Endothelial cell of umbilical vein (primary cell): ENCODE results near the gene RUNDC1. TPM values are rescaled to one million over a fixed set of nuclear protein-coding genes. Genes with fewer than 3 reads are reported as not detected.

Experiments
- BruUV-seq: library from RNA; stranded (reverse); fragments of 400-500 nt; replicated peaks from 2 replicates; lab custom pipeline; 2021; lab: Mats Ljungman, UMichigan
- CTCF ChIA-PET: fragments of 300-600, 350-600 bp; sonication (Branson Sonifier 250); formaldehyde crosslinking; loops from one replicate; lab custom pipeline; 2021; ENCODE audit warnings: antibody characterized with exemption, inconsistent platforms; lab: Charles Lee
- POLR2A ChIA-PET: fragments of 300-600, 350-600 bp; sonication (Branson Sonifier 250); formaldehyde crosslinking; loops from one replicate; lab custom pipeline; 2021; ENCODE audit warnings: antibody characterized with exemption, inconsistent platforms; lab: Charles Lee
- DNase-seq: peaks from one replicate; pipeline ENCODE4 v3.0.0-alpha.2; 2011; ENCODE audit warnings: low read depth, low spot score
- FAIRE-seq: peaks from 2 replicates; lab custom pipeline; 2011; peaks lifted over from hg19 to GRCh38; lab: Jason Lieb, UNC
- H2AFZ ChIP-seq: 2 replicates; pipeline ENCODE4 v1.6.0; 2012; ENCODE audit warnings: low read depth, low read length, control low read depth, inconsistent platforms
- H3K27ac ChIP-seq: 2 replicates; pipeline ENCODE4 v1.5.1; 2011; ENCODE audit warnings: low read depth, mild to moderate bottlenecking, control low read depth, low read length, moderate library complexity; ENCODE audit not compliant: insufficient read depth
- H3K27me3 ChIP-seq, 2 experiments: 2 replicates each; pipeline versions ENCODE4 v1.6.0 to v1.6.1; 2011; ENCODE audit warnings: low read length in 2 of 2, mixed read lengths in 1 of 2; ENCODE audit not compliant: control insufficient read depth in 2 of 2, insufficient read depth in 2 of 2
- H3K36me3 ChIP-seq, 2 experiments: 2 replicates in 1 of 2; 3 replicates in 1 of 2; pipeline ENCODE4 v1.5.1; 2011; ENCODE audit warnings: low read length in 2 of 2, mild to moderate bottlenecking in 1 of 2, moderate library complexity in 1 of 2; ENCODE audit not compliant: control insufficient read depth in 2 of 2, insufficient read depth in 2 of 2; ENCODE audit errors: extremely low read depth in 1 of 2
- H3K4me1 ChIP-seq: 3 replicates; pipeline ENCODE4 v1.5.1; 2011; ENCODE audit warnings: mild to moderate bottlenecking, low read length; ENCODE audit not compliant: control insufficient read depth, insufficient read depth; ENCODE audit errors: extremely low read depth
- H3K4me2 ChIP-seq: 2 replicates; pipeline ENCODE4 v1.6.1; 2011; ENCODE audit warnings: low read length, control low read depth, mixed read lengths; ENCODE audit not compliant: insufficient read depth
- H3K4me3 ChIP-seq, 3 experiments: fragments of 200-600 bp in 1 of 3; sonication (generic), shearing (Covaris generic) in 1 of 3; replicated peaks in 1 of 3; 2 replicates each; pipeline ENCODE4 v1.5.1; 2011 to 2016; ENCODE audit warnings: control low read depth in 3 of 3, low read length in 3 of 3, mild to moderate bottlenecking in 2 of 3, inconsistent platforms in 1 of 3, low read depth in 1 of 3, moderate library complexity in 1 of 3; ENCODE audit not compliant: insufficient read depth in 1 of 3
- H3K79me2 ChIP-seq: 2 replicates; pipeline ENCODE4 v1.6.0; 2012; ENCODE audit warnings: low read length, inconsistent platforms; ENCODE audit not compliant: control insufficient read depth, insufficient read depth
- H3K9ac ChIP-seq: replicated peaks from 2 replicates; pipeline ENCODE3; 2011; ENCODE audit warnings: low read length, control low read depth; ENCODE audit not compliant: insufficient read depth; ENCODE audit errors: extremely low read depth
- H3K9me1 ChIP-seq: replicated peaks from 3 replicates; pipeline ENCODE4 v1.6.0; 2011; ENCODE audit warnings: mild to moderate bottlenecking, low read length; ENCODE audit not compliant: control insufficient read depth, insufficient read depth; ENCODE audit errors: extremely low read depth
- H3K9me3 ChIP-seq: replicated peaks from 2 replicates; pipeline ENCODE4 v1.5.1; 2012; ENCODE audit warnings: low read length, inconsistent platforms; ENCODE audit not compliant: control insufficient read depth, insufficient read depth
- H4K20me1 ChIP-seq: replicated peaks from 2 replicates; pipeline ENCODE3; 2011; ENCODE audit warnings: mild to moderate bottlenecking, low read length; ENCODE audit not compliant: control insufficient read depth, insufficient read depth; ENCODE audit errors: extremely low read depth
- CTCF ChIP-seq, 2 donors: IDR thresholded peaks; 1 replicate in 1 of 2; 2 replicates in 1 of 2; pipeline ENCODE4 v1.5.1; 2011; ENCODE audit warnings: low read length in 2 of 2, mild to moderate bottlenecking in 2 of 2, moderate library complexity in 2 of 2, control low read depth in 1 of 2, inconsistent platforms in 1 of 2, low read depth in 1 of 2; ENCODE audit not compliant: insufficient read depth in 1 of 2; ENCODE audit errors: extremely low read depth in 1 of 2
- EZH2 ChIP-seq: IDR thresholded peaks from 2 replicates; pipeline ENCODE4 v1.6.1; 2012; ENCODE audit warnings: borderline replicate concordance, low read depth, mild to moderate bottlenecking, moderate library complexity, low read length, inconsistent platforms; ENCODE audit not compliant: severe bottlenecking
- FOS ChIP-seq: IDR thresholded peaks from 2 replicates; pipeline ENCODE4 v1.6.1; 2011; ENCODE audit warnings: mild to moderate bottlenecking, low read length, moderate library complexity, borderline replicate concordance; ENCODE audit not compliant: insufficient read depth
- GATA2 ChIP-seq: IDR thresholded peaks from 2 replicates; pipeline ENCODE4 v1.7.0; 2011; ENCODE audit warnings: low read depth, mild to moderate bottlenecking, moderate library complexity, mixed read lengths, low read length; ENCODE audit not compliant: insufficient read length, insufficient read depth
- JUN ChIP-seq: IDR thresholded peaks from 2 replicates; pipeline ENCODE4 v1.6.1; 2011; ENCODE audit warnings: borderline replicate concordance, low read depth; ENCODE audit not compliant: insufficient read length, insufficient read depth
- MAX ChIP-seq: IDR thresholded peaks from 2 replicates; pipeline ENCODE4 v1.6.1; 2011; ENCODE audit not compliant: insufficient read depth, insufficient read length
- MYC ChIP-seq: IDR thresholded peaks from one replicate; pipeline ENCODE4 v1.6.1; 2011; ENCODE audit warnings: mild to moderate bottlenecking, low read depth, low read length
- POLR2A ChIP-seq: IDR thresholded peaks from 2 replicates; pipeline ENCODE4 v1.6.1; 2012; ENCODE audit warnings: low read depth, mild to moderate bottlenecking, control low read depth, low read length
- POLR2AphosphoS5 ChIP-seq: IDR thresholded peaks from 2 replicates; pipeline ENCODE4 v1.6.1; 2012; ENCODE audit warnings: low read depth, mild to moderate bottlenecking, control low read depth, low read length, moderate library complexity; ENCODE audit not compliant: insufficient read depth
- dilution Hi-C: fragments of 300-500 bp; cut with MboI; formaldehyde crosslinking; loops from one replicate; pipeline ENCODE4 v1.15.0; 2019; ENCODE audit warnings: low sequenced_read_pairs; ENCODE audit not compliant: extremely low pct_ligation_motif_present
- intact Hi-C: fragments of 100-400 bp; cut with micrococcal nuclease; formaldehyde crosslinking; loops from one replicate; pipeline ENCODE4 v1.10.0; 2022
- polyA plus RNA-seq, 4 experiments: library from polyadenylated mRNA; depleted of rRNA in 3 of 4; stranded (reverse) in 3 of 4; unstranded in 1 of 4; fragments of >200 nt; gene quantifications; 2 replicates each; pipeline versions ENCODE4 v1.2.1 to v1.2.3, GENCODE V29; 2011 to 2012; ENCODE audit warnings: missing spikeins in 1 of 4
- total RNA-seq: library from RNA; stranded (reverse); gene quantifications from 2 replicates; pipeline ENCODE4 v1.2.3, GENCODE V29; 2021

RUNDC1 gene
- total and polyA plus RNA-seq, 2 donors (not counting 3 experiments of a cell fraction or from before 2014, with no cell fraction given) = 9.2 to 12.0 TPM

- Histone ChIP-seq H3K79me2 (peaks cover 37% of the 10 kb centered on the region), H3K9me3 (no peaks in the 10 kb centered on the region), H3K9me1 (no peaks in the 10 kb centered on the region), H4K20me1 (no peaks in the 10 kb centered on the region), H3K9ac (peak overlapping the region; percentile 71), H2AFZ (peak overlapping the region; percentile 87), H3K4me3 (peak overlapping the region; percentile 78 to 97 (median 82)), H3K4me1 (peaks cover 31% of the 10 kb centered on the region), H3K4me2 (peak overlapping the region; percentile 44), H3K36me3 (peaks cover 0 to 14% of the 10 kb centered on the region in 2 experiments), H3K27ac (peak overlapping the region; percentile 60), H3K27me3 (no peaks in the 10 kb centered on the region)
- DNase-seq (peak; percentile 72), FAIRE-seq (peak; percentile 81)
- CTCF ChIA-PET = interaction anchor here (0.6 to 5.5 kb wide), 3 partner anchors 10 to 295 kb away, joined by 3 to 22 read pairs (median 3); partner anchors contain the start of gene IFI35
- peak; percentile 58 for TF ChIP-seq FOS
- TF ChIP-seq GATA2 = peak; percentile 33
- no peak for TF ChIP-seq EZH2
- TF ChIP-seq POLR2A = peak; percentile 55
- no peak for TF ChIP-seq MYC
- no peak for TF ChIP-seq MAX
- TF ChIP-seq POLR2AphosphoS5 = peak; percentile 82
- no peak for TF ChIP-seq JUN
- TF ChIP-seq CTCF (IDR thresholded peaks at IDR 0.05; ENCODE audit: extremely low read depth in 1 of 2, insufficient read depth in 1 of 2, low read depth in 1 of 2, low read length in 2 of 2) = no peak
- dilution Hi-C loops (no loop called here), intact Hi-C loops (loop anchor here (1.0 to 2.0 kb wide), 3 partner anchors 14 to 150 kb away; partner anchors contain the start of genes IFI35, NBR1 and RPL27)
- POLR2A ChIA-PET = interaction anchor here (0.5 to 2.7 kb wide), 4 partner anchors 20 to 295 kb away, joined by 3 to 13 read pairs (median 4); partner anchors contain the start of gene RPL27
- BruUV-seq = no TSS peak
These were observed 40.7 kb downstream of the RUNDC1 start for GRCh38 chr17:43020789-43021740.
